GM18526 (cell line): ENCODE results near the gene EPHA8.

ENCODE experiments used
- POLR2A ChIP-seq: IDR thresholded peaks from 3 replicates; pipeline ENCODE4 v1.6.1; 2011; ENCODE audit not compliant: insufficient read length; ENCODE audit errors: extremely low read depth

The EPHA8 gene

DNA sequence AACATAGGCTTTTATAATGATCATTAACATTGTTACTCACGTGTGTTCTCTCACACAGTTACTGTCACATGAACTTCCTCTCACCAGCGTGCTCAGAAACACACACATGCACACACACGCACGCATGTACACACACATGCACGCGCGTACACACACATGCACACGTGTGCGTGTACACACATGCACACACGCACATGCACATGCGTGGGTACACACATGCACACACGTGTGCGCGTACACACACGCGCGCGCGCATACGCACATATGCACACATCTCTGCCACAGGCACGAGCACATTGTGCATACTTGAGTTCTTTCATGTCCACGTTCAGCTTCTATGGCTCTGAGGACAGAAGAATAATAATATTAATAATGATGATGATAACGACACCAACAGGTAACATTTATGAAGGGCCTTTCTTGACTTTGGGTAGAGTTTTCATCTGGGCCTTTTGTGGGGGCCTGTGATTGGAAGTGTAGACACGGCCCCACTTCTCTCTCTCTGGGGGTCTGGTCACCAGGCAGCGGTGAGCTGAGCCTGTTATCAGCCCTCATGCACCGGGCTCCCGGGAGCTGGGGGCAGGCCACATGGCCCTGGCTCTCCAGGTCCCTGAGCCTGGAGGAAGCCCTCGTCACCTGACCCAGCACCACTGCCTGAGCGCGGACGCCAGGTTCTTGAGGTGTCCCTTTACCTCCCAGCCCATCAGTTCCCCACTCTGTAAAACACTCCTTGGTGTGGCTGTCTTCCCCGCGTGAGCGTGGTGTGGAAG, 7.0 kb downstream of the EPHA8 start:
- no peak for TF ChIP-seq POLR2A

DNA sequence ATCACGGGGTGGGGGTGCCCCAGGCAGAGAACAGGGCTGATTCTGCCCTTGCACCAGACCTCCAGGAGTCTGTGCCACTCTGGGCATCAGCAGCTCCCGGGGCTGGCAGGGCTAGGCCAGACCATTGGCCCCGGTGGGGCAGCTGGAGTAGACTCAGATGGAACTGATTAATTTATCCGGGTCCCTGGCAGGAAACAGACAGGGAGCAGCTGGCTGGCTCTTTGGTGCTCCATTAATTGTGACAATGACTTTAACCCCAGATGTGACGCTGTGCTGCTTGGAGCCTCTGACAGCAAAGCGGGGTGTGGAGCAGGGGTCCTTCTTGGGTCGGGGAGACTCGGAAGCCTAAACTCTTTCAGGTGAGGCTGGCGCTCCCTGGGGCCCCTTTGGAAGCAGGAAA, 9.5 kb downstream of the EPHA8 start:
- TF ChIP-seq POLR2A = no peak

DNA sequence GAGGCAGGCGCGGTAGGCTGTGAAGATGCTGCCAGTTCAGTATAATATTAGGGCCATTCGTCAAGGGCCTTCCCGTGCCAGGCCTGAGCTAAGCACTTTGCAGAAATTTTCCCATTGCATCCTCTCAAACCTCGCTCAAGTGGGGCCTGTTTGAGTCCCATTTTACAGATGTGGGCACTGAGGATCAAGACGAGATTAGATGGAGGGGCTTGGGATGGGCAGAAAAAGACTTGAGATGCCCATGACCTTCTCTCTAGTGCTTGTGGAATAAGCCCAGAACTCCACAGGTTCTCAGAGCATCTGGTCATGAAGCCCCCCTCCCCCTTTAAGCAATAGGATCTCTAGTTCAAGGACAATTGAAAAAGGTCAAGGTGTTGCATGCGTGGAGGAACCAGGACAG, 9.9 kb downstream of the EPHA8 start:
- no peak for TF ChIP-seq POLR2A

DNA sequence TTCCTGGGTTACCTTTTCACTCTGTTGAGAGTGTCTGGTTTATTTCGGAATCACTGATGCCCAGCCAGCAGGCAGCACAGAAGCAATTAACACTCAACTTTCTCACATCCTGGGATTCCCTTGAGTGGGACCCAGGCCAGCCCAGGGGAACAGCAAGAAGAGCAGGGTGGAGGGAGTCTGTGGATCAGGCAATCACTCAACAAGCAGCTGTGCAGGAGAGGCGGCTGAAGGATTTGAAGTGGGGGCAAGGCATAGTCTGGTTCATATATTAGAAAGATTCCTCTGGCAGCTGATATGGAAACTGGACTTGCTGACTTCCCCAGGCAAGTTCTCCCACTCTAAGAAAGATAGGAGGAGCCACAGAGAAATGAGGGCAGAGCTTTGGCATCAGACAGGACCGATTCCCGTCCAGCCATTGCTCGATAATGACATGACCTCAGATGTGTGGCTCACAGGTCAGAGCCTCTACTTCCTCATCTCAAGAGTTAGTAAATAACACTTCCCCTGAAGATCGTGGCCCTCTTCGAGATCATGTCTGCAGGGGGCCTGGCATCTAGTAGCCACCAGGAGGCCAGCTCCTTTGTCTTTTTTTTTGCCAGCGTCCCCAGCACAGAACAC, 12.4 kb downstream of the EPHA8 start:
- no peak for TF ChIP-seq POLR2A

DNA sequence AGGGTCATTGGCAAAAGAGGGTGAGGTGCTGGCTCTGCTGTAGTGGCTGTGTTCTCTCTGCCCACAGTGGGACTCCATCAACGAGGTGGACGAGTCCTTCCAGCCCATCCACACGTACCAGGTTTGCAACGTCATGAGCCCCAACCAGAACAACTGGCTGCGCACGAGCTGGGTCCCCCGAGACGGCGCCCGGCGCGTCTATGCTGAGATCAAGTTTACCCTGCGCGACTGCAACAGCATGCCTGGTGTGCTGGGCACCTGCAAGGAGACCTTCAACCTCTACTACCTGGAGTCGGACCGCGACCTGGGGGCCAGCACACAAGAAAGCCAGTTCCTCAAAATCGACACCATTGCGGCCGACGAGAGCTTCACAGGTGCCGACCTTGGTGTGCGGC, 12.9 kb downstream of the EPHA8 start:
- TF ChIP-seq POLR2A = no peak

DNA sequence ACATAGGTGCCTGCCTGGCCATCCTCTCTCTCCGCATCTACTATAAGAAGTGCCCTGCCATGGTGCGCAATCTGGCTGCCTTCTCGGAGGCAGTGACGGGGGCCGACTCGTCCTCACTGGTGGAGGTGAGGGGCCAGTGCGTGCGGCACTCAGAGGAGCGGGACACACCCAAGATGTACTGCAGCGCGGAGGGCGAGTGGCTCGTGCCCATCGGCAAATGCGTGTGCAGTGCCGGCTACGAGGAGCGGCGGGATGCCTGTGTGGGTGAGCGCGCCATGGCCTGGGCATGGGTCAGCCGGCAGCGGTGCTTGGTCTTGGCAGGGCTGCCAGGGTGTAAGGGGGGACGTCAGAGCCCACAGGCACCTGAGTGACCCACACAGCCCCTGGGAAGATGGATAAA, 13.3 kb downstream of the EPHA8 start:
- TF ChIP-seq POLR2A = no peak

DNA sequence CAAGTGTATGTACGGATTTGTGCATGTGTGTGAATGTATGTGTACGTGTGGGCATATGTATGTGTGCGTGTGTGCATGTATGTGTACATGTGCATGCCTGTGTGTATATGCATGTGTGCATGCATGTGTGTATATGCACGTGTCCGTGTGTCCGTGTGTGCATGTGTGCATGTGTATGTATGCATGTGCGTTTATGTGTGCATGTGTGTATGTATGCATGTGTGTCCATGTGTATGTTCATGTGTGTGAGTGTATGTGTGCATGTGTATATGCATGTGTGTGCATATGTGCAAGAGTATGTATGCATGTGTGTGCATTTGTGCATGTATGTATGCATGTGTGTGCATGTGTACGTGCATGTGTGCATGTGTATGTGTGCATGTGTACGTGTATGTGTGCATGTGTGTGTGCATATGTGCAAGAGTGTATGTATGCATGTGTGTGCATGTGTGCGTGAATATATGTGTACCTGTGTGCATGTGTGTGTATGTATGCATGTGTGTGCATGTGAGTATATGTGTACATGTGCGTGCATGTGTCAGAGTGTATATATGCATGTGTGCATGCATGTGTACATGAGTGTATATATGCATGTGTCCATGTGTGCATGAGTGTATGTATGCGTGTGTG, 15.6 kb downstream of the EPHA8 start:
- TF ChIP-seq POLR2A = no peak

DNA sequence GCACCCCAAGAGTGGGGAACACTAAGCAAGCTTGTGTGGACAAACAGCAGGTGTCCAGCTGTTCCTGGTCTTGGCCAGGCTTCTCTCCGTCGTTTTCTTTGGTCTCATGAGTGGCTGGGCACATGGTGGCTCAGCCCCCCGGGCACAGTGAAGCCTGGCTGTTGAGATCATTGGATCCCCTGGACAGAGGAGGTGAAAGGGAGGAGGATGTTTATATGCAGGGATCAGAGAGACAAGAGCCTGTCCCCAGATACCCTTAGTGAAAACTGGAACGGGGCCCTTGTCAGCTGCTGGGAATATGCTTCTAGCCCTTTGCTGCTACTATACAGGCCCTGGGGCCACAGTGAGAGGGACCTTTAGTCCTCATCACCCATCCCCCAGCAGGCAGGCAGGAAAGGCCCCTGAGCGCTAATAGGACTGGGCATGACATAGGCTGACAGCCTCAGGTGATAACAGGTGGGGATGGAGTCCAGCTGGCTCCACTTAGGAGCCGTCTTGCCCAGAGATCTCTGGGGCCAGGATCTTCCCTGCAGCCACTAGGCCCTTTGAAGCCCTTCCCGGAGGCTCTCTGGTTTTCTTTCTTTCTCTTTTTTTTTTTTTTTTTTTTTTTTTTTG, 16.4 kb downstream of the EPHA8 start:
- TF ChIP-seq POLR2A = no peak

DNA sequence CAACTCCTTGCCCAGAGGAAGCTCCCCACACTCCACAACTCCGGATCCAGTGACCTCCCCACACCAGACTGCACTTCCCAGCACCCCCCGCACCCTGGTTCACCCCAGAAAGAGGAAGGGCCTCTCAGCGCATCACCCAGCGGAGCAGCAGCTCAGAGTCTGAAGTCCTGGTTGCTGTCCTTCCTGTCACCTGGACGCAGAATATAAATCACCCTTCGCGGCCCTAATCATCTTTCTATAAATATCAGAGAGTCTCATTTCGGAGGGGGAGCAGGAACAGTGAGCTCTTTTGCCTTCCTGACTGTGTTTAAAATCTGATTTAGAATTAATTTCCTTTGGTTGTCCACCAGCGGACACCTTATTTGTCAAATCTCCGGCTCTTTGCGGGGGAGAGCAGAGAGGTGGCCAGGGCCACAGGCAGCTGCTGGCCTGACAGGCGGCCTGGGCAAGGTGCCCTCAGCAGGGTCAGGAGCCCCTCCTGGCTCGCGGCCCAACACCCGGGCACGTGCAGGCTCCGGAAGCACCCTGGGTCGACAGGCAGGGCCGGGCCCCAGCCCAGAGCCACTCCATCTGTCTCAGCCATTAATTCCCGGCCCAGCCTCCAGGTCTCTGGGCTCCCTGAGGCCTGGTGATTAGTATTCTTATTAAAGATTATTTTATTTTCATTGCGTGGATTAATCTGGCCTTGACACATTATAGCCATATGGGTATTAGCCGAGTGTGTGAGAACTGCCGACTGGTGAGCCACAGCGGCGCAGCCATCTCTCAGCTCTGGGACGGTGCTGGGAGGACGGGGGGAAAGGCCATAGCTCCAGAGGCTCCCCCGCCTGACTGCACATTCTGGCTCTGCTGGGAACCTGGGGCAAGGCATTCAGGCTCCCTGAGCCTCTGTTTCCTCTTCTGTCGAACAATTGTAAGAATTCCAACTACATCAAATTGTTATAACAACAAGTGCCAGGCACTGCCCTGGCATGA, 19.7 kb downstream of the EPHA8 start:
- no peak for TF ChIP-seq POLR2A

DNA sequence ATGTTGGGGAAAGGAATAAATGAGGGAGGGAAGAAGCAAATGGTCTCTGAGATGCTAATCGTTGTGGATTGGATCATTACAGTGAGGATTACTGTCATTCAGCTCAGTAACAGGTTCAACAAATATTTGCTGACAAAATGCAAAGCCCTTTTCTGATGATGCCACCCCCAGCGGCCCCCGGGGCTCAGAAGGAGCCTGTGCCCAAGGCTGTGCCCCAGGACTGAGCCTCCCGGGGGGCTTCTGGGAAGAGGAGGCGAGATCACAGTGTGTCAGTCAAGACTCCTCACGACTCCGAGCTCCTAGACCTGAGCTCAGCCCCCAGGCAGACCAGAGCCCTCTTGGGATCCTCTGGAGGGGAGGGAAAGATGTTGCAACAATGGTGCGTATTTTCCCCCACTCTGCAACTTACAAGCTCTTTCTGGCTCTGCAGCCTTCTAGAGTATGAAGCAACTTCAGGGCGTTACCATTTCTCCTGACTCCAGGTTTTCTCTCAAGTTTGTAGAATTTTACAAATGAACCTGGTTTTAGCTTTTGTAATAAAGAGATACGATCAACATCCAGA, 20.8 kb downstream of the EPHA8 start:
- no peak for TF ChIP-seq POLR2A

DNA sequence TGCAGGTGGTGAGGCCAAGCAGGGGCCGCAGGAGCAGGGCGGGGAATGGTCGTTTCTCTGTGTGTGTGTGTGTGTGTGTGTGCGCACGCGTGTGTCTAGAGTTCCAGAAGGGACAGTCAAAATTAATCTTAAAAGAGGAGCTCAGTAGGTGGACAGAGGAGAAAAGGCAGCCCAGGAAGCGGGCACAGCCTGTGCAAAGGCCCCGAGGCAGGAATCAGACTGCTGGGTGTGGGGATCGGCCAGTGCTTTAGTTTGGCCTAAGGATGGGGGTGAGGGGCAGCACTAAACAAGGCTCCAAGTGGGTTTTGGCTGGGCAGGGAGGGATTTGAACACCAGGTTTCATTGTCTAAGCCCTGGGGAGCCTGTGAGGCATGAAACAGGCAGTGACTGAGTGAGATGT, 21.7 kb downstream of the EPHA8 start:
- no peak for TF ChIP-seq POLR2A

DNA sequence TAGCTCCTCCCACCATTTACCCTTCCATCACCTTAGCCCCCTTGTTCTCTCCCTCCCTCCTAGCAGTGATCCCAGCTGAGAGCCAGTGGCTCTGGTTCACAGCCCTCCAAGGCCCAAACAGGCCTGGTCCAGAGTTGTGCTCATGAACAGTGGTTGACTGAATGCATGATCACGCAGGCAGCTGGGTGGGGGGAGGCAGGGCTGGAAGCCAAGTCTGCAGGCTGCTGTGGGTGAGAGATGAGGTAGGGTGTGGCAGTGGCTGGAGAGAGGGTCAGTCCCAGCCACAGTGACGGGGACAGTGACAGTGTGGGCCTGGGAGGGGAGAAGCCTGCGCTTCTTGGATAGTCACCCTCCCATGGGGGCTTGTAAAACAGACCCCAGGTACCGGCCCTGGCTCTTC, 22.2 kb downstream of the EPHA8 start:
- no peak for TF ChIP-seq POLR2A

DNA sequence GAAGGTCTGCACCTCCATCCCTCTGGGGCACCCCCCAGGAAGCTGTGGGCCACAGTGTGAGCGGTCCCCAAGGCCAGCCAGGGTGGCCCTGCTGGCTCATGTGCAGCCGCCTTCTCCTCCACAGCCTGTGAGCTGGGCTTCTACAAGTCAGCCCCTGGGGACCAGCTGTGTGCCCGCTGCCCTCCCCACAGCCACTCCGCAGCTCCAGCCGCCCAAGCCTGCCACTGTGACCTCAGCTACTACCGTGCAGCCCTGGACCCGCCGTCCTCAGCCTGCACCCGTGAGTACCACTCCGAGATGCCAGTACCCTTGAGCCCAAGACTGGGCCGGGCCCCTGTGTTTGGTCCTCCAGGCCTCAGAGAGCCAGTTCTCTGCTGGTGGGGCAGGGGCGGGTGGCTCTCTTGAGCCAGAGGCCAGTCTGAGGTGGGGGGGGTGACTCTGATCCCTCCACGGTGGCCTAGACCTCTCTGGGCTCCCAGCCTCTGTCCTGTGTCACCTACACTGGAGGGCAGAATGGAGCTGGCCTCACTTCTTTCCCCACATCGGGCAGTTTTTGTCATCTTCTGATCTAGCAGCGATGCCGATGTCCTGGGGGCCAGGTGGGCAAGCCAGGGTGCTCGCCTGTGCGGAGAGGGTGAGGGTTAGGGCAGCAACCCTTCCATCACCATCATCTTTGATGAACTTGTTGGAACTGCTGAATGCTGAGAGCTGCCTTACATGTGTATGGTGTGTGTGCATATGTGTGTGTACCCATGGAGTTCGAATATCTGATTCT, 23.3 kb downstream of the EPHA8 start:
- no peak for TF ChIP-seq POLR2A

DNA sequence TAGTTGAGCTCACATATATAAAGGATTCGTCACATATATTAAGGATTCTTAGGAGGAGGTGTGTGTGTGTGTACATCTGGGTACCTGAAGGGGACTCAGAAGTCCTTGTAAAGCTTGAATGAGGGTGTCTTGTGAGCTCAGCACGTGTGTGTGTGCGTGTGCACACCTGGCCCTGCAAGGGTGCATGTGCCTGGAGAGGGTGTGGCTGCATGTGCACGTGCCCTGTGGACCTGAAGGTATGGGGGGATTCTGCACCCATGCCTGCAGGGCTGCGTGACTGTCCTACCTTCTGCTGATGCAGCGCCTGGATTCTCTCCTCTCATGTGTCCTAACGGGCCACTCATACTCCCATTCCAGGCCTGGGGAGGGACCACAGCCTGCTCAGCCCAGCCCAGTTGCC, 24.0 kb downstream of the EPHA8 start:
- no peak for TF ChIP-seq POLR2A

DNA sequence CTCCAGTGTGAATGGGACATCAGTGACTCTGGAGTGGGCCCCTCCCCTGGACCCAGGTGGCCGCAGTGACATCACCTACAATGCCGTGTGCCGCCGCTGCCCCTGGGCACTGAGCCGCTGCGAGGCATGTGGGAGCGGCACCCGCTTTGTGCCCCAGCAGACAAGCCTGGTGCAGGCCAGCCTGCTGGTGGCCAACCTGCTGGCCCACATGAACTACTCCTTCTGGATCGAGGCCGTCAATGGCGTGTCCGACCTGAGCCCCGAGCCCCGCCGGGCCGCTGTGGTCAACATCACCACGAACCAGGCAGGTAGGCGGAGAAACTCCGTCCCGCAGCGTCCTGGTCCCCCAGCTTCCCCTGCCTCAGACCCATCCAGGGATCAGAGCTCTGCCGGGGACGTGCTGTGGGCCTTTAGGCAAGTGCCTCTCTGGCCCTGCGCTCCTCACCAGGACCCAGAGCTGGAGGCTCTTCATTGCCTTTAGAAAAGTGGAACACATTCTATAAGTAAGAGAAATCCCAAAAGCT, 25.7 kb downstream of the EPHA8 start:
- TF ChIP-seq POLR2A = no peak
